Embryonic facial prominence (tissue), 1 donor: ENCODE measurements around the gene ZNF692.
A peak's percentile ranks its signal among the peaks of the same experiment; 100 is the strongest.

Source experiments
- DNase-seq: peaks from one replicate; pipeline ENCODE4 v3.0.0-alpha.2; 2016; ENCODE audit errors: extremely low spot score

The ZNF692 gene

DNA sequence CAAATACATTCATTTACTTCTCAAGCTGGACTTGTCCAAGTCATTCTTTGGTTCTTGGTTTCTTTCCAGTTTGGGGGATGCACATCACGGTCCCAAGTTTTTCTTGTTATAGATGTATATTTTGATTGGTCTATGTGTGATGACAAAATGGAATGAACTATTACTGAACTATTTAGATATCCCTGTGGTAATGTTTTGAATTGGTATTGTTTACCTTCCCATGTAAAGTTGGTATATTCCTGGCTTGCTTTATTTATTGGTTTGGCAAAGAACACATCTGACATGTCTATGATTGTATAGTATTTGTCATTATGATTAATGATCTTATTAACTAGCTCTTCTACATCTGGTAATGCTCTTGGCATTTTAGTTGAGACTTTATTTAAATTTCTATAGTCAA lies 22.4 kb upstream of the ZNF692 start:
- no peak for DNase-seq

DNA sequence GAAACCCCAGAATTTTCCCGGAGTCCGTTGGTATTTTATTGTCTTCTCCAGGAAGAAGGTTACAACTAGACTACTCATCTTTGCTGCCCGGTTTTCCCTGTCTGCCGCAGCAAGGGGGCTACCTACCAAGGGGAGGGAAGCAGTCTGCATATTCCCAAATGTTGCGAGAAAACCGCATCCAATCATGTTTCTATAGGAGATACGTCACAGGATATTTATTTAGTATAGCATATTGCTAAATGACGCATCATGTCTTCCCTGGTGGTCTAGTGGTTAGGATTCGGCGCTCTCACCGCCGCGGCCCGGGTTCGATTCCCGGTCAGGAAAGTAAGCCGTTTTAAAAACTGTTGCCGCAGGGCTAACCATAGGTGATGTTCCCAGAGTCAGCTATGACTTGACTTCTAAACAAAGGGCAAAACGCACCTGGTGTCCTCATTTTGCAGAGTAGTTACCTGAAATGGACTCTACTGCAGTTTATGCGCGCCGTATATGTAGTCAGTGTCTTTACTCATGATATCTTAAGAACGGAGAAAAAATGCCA lies 15.2 kb upstream of the ZNF692 start:
- peak; percentile 85 for DNase-seq

DNA sequence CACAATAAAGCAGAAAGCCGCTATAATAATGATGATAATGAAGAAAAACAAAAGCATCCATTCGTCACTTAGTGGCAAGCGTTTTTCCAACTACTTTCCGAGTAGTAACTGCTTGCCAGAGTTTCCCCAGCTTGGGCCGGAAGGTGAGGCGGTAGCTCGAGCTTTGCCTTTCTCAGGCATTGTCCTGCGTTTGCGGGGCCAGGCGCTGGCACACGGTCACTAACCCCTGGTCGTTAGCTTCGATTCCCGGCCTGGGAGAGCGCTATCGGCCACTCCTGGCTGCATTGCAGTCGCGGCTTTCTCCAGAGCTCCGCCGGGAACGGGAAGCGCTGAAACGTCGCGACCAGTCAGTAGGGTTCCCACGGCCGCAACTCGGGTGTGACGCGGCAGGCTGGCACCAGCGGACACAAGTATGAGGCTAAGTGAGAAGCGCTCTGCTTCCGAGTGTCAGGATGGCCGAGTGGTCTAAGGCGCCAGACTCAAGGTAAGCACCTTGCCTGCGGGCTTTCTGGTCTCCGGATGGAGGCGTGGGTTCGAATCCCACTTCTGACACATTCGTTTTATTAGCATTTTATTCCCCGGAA lies 14.6 kb upstream of the ZNF692 start:
- DNase-seq = peak; percentile 90

DNA sequence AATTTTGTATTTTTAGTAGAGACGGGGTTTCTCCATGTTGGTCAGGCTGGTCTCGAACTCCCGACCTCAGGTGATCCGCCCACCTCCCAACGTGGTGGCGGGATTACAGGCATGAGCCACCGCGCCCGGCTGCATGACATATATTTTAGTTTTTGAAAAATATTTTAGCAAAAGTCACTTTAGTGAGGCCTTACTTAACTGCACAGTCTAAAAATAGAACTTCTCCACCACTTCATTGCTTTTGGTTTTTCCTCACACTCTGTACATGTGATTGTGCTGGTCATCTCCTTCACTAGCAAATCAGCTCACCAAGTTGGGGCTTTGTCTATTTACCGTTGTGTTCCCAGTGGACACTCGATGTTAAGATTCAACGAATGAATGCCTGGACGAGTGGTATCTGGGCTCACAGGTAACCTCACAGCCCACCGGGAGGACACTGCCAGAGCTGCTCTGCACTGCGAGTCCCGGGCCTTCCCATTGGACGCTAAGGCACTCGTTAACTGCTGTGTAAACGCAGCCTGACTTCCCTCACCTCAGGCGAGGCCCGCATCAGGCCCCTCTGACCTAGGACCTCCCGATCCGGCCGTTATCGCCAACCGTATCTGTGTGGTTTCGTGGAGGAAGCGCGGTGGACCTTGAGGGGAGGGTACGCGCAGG lies 14.0 kb upstream of the ZNF692 start:
- DNase-seq = peak; percentile 36

DNA sequence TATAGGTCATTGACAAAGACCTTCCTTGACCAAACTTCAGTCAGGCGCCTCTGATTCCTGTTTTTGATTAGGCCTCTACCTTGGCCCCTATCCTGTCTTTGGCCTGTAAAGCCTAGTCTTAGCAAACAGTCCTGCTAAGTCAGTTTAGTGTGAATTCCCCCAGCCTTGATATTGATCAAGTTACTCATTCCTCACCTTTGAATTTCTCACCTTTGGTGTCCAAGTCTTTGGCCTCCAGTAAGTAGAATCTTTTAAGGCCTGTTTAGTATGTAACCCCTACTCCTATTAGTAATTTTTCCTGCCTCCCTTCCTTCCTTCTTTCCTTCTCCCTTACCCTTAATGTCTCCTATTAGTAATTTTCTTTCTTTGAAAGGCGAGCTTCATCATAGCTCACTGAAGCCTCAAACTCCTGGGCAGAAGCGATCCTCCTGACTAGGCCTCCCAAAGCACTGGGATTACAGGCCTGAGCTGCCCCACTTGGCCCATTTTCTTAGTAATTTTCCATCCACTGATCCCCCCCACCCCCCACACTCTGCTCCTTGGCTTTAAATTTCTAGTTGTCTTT lies 13.0 kb upstream of the ZNF692 start:
- DNase-seq = no peak

DNA sequence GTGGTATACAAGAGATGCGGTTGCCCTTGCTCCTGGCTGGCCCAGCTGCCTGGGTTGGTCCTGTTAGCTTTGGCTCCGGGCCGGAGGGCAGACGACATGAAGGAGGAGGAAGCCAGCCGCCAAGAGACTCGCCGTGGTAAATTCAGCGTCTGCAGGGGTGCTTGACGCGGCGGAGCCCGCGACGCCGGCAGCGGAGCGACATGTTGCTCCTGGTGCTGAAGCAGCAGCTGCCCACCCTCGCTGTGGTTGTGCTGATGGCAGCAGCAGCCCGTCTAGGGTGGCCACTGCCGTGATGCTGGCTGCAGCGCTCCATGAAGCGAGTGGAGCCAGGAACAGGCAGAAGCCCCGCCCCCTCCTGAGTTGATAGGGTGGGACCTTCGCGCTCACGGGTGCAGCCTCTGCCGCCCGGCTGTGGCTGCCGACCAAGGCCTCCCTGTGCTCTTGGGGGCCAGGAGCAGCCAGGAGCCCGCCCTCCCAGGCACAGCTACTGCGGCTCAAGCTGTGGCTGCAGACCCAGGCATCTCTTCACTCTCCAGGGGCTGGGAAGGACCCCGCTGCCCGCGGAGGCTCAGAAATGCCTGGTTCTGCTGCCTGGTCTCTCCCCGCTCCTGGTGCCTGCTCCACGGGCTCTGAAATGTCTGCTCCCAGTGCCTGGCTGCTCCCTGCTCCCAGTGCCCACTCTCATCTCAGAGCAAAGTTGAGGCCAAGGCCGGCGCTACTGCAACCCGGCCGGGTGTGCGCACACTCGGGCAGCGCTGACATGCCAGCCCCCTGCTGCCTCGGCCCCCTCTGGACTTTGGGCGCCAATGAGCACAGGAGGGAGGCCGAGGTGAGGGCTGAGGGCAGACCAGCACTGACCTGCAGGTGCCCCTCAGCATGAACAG lies 4.4 kb upstream of the ZNF692 start:
- peak; percentile 22 for DNase-seq

DNA sequence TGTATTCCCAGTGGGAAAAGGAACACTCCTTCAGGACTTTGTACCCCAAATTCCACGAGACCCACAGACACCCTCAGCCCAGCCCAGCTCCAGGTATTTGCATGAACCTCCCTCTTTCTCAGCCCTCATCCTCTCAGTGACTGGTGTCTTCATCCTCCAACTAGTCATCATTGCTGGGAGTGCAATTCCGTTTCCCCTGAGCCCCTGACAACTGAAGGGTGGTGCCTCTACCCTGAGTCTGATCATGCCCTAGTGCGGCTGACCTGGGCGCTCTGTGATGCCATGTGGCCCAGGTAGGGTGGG lies 3.8 kb upstream of the ZNF692 start:
- DNase-seq = no peak

DNA sequence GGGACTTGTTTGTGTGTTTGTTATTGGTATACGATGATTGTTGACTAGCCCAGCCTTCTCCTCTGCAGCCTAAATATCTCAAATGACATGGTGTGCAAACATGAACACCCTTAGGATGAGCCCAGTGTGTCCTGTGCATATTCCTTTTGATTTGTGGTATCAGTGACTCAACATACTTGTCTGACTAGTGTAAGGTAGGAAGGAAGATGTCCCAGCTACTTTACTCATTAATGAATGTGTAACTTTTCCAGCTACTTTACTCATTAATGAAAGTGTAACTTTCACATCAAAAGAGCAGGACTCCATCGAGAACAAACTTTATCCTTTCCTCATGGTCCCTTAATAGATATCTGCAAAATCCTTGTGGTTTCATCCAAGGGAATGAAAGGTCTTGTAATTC lies 2.7 kb upstream of the ZNF692 start:
- no peak for DNase-seq

DNA sequence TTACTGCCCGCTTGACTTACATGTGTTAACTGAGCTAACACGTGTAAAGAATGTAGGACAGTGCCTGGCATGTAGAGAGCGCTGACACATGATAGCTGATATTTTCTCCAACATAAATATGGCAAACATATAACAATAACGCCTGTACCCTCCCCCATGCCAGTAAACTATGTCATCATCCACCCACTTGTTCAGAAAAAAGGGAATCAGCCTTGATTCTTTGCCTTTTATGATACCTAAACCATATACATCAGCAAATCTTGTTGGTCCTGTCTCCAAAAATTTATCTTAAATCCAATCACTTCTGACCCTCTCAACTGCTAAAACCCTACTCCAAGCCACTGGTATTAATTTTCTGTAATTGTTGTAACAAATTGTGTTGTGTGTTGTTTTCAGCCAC lies 1.1 kb upstream of the ZNF692 start:
- DNase-seq = no peak

DNA sequence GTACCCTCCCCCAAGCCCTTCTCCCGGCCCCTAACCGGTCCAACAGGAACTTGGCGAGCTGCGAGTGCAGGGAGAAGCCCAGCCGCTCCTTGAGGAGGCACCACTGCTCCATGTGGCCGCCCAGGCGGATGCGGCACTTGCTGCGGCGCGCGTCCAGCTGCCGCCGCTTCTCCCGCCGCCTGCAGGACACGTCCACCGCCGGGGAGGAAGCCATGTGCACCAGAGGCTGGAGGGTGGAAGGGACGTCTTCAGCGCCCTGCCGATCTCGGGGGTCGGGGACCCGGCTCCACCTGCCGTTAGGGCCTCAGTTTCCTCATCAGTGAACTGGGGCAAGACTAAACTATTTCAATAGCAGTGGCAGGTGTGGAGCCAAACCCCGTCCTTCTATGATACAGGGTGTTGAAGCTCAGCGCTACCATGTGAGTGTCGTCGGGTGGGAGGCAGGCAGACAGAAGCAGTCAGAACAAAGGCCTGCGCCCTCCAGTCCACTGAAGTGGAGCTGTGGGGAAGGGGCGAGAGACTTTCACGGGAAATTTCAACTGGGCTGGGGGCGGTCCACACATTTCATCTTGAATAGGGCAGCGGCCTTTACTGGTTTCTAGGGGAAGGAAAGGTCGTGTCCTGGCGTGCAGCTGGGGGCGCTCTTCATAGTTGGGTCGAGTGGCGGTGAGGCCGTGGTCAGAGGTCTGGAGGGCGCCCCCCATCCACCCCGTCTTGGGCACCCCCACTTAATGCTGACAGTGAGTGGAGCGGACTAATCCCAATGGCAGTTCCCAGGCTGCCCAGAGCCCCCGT lies 592 bp downstream of the ZNF692 start:
- no peak for DNase-seq

DNA sequence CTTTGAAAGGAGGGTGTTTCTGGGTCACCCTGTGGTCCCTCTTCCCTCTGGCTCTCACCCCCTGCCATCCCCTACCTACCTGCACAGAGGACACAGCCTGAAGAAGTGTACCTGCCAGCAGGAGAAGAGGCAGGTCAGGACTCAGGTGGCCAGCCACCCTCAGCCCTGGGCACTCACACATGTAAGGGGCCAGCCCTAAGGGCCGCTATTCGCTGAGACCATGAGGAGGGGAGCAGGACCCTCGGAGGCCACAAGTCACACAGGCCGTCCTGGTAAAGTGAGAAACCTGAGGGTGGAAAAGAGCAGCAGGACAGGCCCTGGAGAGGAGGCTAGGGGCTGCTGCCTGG lies 1.2 kb downstream of the ZNF692 start:
- no peak for DNase-seq

DNA sequence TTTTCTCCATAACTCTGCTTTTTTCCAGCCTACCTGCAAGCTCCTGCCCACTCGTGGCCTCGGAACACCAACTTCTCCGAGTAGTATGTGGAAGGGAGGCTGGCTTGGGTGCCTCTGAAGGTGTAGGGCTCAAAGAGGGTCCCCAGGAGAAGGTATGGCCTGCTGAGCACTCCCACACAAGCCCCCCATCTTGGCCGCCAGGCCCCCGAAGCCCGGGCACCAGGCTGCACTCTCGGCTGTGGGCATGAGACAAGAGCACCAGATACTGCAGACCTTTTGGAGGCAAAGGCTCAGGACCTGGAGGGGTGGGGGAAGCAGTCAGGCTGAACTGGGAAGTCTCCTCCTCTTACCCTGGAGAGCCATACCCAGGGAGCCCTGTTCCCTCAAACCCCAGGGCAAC lies 1.7 kb downstream of the ZNF692 start:
- DNase-seq = no peak

DNA sequence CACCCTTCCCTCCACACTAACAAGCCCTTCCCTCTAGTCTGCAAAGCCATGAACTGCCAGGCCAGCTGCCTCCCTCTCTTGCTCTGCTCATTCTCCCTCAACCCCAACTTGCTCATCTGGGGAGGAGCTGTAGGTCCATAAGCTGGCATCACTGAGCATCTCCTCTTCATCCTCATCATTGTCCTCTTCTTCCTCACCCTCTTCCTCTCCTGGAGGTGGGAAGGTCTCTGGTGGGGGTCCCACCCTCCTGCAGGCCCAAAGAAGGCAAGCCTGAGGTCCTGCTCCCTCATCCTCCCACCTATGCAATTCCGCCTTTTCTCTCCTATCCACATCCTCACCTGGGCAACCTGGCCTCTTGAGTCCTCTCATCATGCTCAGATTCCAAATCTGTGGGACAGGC lies 2.7 kb downstream of the ZNF692 start:
- no peak for DNase-seq

DNA sequence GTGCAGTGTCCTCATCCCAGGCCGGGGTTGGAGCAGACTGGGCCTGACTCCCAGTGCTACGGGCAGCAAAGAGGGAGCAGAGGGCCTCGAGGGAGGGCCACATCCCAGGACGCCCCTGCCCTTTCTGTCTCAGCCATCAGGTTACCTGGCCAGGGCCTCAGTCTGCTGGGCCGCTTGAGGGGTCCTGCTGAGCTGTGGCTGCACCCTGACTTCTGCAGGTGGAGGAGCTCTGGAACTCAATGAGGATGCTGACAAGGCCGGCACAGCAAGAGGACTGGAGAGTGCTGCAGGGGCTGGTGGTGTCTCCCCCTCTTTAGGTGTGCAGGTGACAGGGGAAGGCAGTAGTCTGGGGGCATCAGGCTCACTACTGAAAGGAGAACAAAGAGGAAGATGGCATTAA lies 3.3 kb downstream of the ZNF692 start:
- DNase-seq = no peak

DNA sequence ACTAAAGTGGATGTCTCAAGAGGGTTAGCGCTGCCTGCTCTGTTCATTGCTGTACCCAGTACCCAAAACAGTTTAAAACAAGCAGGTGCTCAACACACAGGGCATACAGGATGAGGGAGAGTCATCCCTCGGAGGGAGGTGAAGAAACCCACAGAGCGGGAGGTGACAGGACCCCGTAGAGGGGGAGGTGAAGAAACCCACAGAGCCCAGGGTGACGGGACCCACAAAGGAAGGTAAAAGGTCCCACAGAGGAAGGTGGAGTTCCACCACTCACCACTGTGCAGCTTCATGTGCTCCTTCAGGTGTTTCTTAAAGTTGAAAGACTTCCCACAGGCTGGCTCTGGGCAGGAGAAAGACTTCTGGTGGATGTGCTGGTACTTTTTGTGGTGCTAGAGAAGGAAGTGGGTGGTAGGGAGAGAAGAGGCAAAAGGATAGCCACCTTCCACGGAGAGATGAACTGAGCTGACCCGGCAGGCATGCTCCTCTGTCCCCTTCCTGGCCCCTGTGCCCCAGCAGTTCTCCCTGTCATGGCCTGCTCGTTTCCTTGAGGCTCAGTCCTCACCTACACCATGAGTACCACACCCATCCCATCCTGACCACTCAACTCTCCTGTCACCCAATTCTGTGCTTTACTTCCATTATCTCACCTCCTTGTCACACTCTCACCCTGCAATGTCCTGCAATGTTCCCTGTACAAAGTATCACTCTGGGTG lies 5.1 kb downstream of the ZNF692 start:
- DNase-seq = no peak

DNA sequence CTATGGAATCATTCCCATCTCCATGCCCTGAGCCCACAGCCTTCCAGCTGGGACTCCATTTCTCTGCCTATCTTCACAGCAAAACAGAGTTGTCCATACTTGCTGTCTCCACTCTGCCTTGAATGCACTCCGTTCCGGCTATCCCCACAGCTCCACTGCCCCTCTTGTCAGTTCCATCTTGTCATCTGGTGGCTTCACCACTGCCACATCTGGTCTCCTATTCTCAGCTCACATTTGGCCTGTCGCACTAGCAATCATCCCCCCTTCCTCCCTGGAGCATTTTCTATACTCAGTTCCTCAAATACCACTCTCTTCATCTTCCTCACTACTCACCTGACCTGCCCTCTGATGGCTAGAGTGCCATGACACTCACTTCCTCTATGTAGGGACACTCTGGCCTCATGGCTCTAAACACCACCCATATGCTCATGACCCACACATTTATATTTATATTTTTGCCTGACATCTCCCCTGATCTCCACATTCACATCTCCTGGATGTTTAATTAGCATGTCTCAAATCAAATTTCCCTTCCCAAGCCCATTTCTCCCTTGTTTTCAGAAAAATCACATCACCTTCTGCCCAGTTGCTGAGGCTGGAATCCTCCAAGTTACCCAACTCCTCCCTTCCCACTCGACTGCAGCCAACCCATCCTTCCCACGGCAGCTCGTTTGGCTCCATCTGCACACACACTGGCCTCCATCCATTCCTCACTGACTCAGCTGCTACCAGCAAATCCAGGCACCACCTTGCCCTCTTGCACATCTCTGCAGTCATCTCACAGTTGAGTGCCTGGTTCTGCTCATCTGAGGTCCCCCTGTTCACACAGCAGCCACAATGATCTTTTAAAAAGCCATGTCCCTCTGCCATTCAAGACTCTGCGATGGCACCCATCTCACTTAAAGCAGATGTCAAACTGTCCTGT lies 6.1 kb downstream of the ZNF692 start:
- no peak for DNase-seq

DNA sequence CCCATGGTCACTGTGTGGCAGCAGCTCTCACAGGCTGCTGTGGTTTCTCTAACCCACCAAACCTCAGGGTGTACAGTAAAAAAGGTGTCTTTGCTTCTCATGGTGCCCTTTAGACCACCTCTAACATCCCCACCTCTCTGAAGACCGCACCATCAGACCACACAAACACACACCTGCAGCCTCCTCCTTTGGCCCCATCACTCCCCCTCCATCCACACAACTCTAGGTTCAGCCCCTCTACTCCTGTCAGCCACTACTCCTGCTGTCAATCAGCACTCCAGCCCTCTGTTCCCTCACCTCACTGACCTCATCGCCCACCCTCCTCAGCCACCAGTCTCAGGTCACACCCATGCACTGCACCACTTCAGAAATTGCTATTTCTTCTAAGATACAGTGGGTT lies 7.5 kb downstream of the ZNF692 start:
- DNase-seq = no peak

DNA sequence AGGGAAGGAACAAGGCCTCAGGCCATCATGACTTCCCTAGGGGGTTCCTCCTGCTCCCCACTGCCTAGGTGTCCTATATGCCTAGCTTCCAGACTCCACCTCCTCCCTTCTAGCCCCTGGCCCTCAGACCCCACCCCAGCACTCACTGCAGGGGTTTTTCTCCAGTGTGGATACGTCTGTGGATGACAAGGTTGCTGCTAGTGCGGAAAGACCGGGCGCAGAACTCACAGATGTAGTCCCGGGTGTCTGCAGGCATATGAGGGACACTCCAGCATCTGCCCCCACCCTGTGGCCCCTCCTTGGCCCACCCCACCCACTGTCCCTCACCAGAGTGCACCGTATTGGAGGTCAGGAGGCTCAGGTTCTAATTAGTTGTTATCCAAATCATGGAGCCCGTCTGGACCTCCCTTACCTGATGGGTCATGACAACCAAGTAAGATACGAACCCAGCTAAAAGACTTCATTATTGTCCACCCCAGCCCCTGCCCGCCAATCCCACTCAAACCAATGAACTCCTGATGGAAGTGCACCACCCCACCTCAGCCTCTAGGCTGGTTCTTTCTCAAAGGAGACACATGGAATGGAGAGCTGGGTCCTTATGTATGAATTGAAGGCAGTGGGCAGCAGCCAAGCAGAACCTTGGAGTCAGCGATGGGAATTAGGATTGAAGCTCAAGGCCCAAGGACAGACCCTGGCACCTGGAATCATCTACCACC lies 8.2 kb downstream of the ZNF692 start:
- no peak for DNase-seq

DNA sequence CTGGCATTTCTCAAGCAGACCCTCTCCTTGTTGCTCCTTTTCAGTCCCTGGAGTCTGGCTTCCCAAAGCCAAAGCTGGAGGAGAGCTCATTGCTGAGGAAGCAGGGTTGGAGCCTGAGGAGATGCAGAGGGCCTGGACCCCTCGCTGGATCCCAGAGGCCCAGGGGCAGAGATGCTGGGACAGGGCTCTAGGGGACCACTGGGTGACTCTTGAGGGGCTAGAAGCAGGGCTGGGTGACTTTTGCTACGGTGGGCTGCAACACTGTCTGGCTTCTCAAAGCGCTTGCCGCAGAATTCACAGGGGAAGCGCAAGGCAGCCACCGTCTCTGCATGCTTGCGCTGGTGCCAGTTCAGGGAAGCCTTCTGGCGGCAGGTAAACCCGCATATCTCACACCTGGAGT lies 8.8 kb downstream of the ZNF692 start:
- no peak for DNase-seq

DNA sequence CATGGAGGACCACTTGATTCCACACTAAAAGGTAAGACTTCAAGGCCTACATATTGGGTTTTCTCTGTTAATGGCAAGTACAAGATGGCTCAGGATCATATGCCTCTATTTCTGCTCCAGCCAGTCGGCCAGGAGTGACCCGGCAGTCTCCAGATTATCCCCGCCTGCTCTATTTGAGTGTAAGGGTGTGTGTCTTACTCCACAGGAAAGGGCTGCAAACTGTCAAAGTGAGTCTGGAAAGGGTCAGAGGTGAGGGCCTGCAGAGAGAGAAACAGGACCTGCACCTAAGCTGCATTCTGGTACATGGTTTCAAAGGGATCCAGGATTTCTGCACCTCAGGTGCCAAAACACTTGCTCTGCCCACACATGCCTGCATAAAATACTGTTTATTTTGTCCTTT lies 9.2 kb downstream of the ZNF692 start:
- no peak for DNase-seq
